ENCODE data around the gene NME2. TPM values are rescaled to one million over a fixed set of nuclear protein-coding genes. Genes with fewer than 3 reads are reported as not detected.

Gene NME2
- total and polyA plus RNA-seq, 10 of the 15 experiments (the other 5 are each of a cell fraction or from before 2014, with no cell fraction given): 497 to 1,030 (median 786) TPM

- TF ChIP-seq MLLT1 (IDR thresholded peaks at IDR 0.05): no peak
- no peak for TF ChIP-seq POLR2AphosphoS2 (IDR thresholded peaks at IDR 0.05; ENCODE audit: low read depth, low read length)
- no peak for TF ChIP-seq EGR1 (IDR thresholded peaks at IDR 0.05; ENCODE audit: borderline replicate concordance in 1 of 2, low read depth in 2 of 2, low read length in 2 of 2)
- no peak for TF ChIP-seq POLR2AphosphoS5 (IDR thresholded peaks at IDR 0.05; ENCODE audit: low read length)
- no peak for TF ChIP-seq ZBTB40 (IDR thresholded peaks at IDR 0.05; ENCODE audit: borderline replicate concordance)
- 0 out of 2 replicates have a peak, but pooled peaks have one; percentile 18 for TF ChIP-seq DPF2 (IDR thresholded peaks at IDR 0.05)
- TF ChIP-seq IKZF2 (IDR thresholded peaks at IDR 0.05): no peak
- TF ChIP-seq CTCF (IDR thresholded peaks at IDR 0.05 in 2 of 3, conservative IDR thresholded peaks at IDR 0.05 in 1 of 3; ENCODE audit: control insufficient read depth in 2 of 3, extremely low read depth in 1 of 3, insufficient read depth in 1 of 3, low read depth in 3 of 3, low read length in 3 of 3): no peak
- no peak for TF ChIP-seq RELA (IDR thresholded peaks at IDR 0.05; ENCODE audit: borderline replicate concordance, partially characterized antibody)
- TF ChIP-seq REST (IDR thresholded peaks at IDR 0.05; ENCODE audit: low read depth, low read length): no peak
- no peak for TF ChIP-seq TBL1XR1 (IDR thresholded peaks at IDR 0.05; ENCODE audit: low read depth, low read length)
- TF ChIP-seq CHD4 (IDR thresholded peaks at IDR 0.05): no peak
- TF ChIP-seq STAT3 (IDR thresholded peaks at IDR 0.05; ENCODE audit: low read depth, low read length): no peak
- no peak for TF ChIP-seq BMI1 (IDR thresholded peaks at IDR 0.05; ENCODE audit: borderline replicate concordance)
- TF ChIP-seq YBX1 (IDR thresholded peaks at IDR 0.05): no peak
- TF ChIP-seq ATF2 (IDR thresholded peaks at IDR 0.05; ENCODE audit: low read length): no peak
- TF ChIP-seq BHLHE40 (IDR thresholded peaks at IDR 0.05; ENCODE audit: borderline replicate concordance in 1 of 2, low read depth in 2 of 2, low read length in 1 of 2): no peak; a peak in 1 of 4 replicates
- TF ChIP-seq CREM (IDR thresholded peaks at IDR 0.05; ENCODE audit: low read depth): 0 out of 2 replicates have a peak, but pooled peaks have one; percentile 4
- no peak for TF ChIP-seq MTA3 (IDR thresholded peaks at IDR 0.05; ENCODE audit: borderline replicate concordance, low read length)
Measured at GRCh38 chr17:51120357-51120738, 45.9 kb upstream of the NME2 start (continued).

All from GM12878 (cell line).